Measurements from ENCODE around the gene ASCC1. TPM values are rescaled to one million over a fixed set of nuclear protein-coding genes. Genes with fewer than 3 reads are reported as not detected.

Gene ASCC1
- total RNA-seq, 1 donor, result 14.2 TPM

GRCh38 chr10:72077275-72077990, 138.6 kb downstream of the ASCC1 start:
- Histone ChIP-seq H3K27me3 (ENCODE audit: insufficient read depth, low read length) (no peaks in the 10 kb centered on the region), H3K4me3 (ENCODE audit: low read length) (no peak overlapping the region), H3K9me3 (ENCODE audit: low read depth, low read length) (no peaks in the 10 kb centered on the region), H3K4me1 (ENCODE audit: insufficient read depth, low read length) (peaks cover 78% of the 10 kb centered on the region)

GRCh38 chr10:72076756-72077155, 139.3 kb downstream of the ASCC1 start:
- no peaks in the 10 kb centered on the region for H3K9me3 ChIP-seq (ENCODE audit: low read depth, low read length)
- no peak overlapping the region for H3K4me3 ChIP-seq (ENCODE audit: low read length)

GRCh38 chr10:72075376-72076115, 140.5 kb downstream of the ASCC1 start:
- Histone ChIP-seq H3K4me1 (ENCODE audit: insufficient read depth, low read length) (peaks cover 59% of the 10 kb centered on the region), H3K4me3 (ENCODE audit: low read length) (no peak overlapping the region), H3K27me3 (ENCODE audit: insufficient read depth, low read length) (no peaks in the 10 kb centered on the region), H3K9me3 (ENCODE audit: low read depth, low read length) (no peaks in the 10 kb centered on the region)

More at GRCh38 chr10:72076756-72077155, 139.3 kb downstream of the ASCC1 start:
- Histone ChIP-seq H3K4me1 (ENCODE audit: insufficient read depth, low read length) (peaks cover 71% of the 10 kb centered on the region), H3K27me3 (ENCODE audit: insufficient read depth, low read length) (no peaks in the 10 kb centered on the region)

GRCh38 chr10:72074574-72075375, 141.3 kb downstream of the ASCC1 start:
- H3K4me1 ChIP-seq (ENCODE audit: insufficient read depth, low read length), result peaks cover 51% of the 10 kb centered on the region
- H3K27me3 ChIP-seq (ENCODE audit: insufficient read depth, low read length), result no peaks in the 10 kb centered on the region
- H3K9me3 ChIP-seq (ENCODE audit: low read depth, low read length), result no peaks in the 10 kb centered on the region
- H3K4me3 ChIP-seq (ENCODE audit: low read length), result no peak overlapping the region

- Histone ChIP-seq H3K4me1 (ENCODE audit: insufficient read depth, low read length) (peaks cover 43% of the 10 kb centered on the region), H3K4me3 (ENCODE audit: low read length) (no peak overlapping the region), H3K27me3 (ENCODE audit: insufficient read depth, low read length) (no peaks in the 10 kb centered on the region), H3K9me3 (ENCODE audit: low read depth, low read length) (no peaks in the 10 kb centered on the region)
These were observed 142.1 kb downstream of the ASCC1 start for GRCh38 chr10:72073708-72074573.

- Histone ChIP-seq H3K4me3 (ENCODE audit: low read length) (no peak overlapping the region), H3K4me1 (ENCODE audit: insufficient read depth, low read length) (peaks cover 35% of the 10 kb centered on the region), H3K9me3 (ENCODE audit: low read depth, low read length) (no peaks in the 10 kb centered on the region), H3K27me3 (ENCODE audit: insufficient read depth, low read length) (no peaks in the 10 kb centered on the region)
These were observed 143.4 kb downstream of the ASCC1 start for GRCh38 chr10:72072639-72073038.

- Histone ChIP-seq H3K9me3 (ENCODE audit: low read depth, low read length) (no peaks in the 10 kb centered on the region), H3K27me3 (ENCODE audit: insufficient read depth, low read length) (no peaks in the 10 kb centered on the region), H3K4me1 (ENCODE audit: insufficient read depth, low read length) (peaks cover 29% of the 10 kb centered on the region), H3K4me3 (ENCODE audit: low read length) (no peak overlapping the region)
These were observed 144.0 kb downstream of the ASCC1 start for GRCh38 chr10:72072046-72072445.

GRCh38 chr10:72069751-72070526, 146.1 kb downstream of the ASCC1 start:
- peaks cover 10% of the 10 kb centered on the region for H3K4me1 ChIP-seq (ENCODE audit: insufficient read depth, low read length)
- no peak overlapping the region for H3K4me3 ChIP-seq (ENCODE audit: low read length)
- H3K9me3 ChIP-seq (ENCODE audit: low read depth, low read length), result no peaks in the 10 kb centered on the region
- no peaks in the 10 kb centered on the region for H3K27me3 ChIP-seq (ENCODE audit: insufficient read depth, low read length)

GRCh38 chr10:72068901-72069446, 147.1 kb downstream of the ASCC1 start:
- H3K9me3 ChIP-seq (ENCODE audit: low read depth, low read length), result no peaks in the 10 kb centered on the region

GRCh38 chr10:72068126-72068765, 147.8 kb downstream of the ASCC1 start:
- H3K9me3 ChIP-seq (ENCODE audit: low read depth, low read length), result no peaks in the 10 kb centered on the region
- H3K4me3 ChIP-seq (ENCODE audit: low read length), result no peak overlapping the region
- H3K27me3 ChIP-seq (ENCODE audit: insufficient read depth, low read length), result no peaks in the 10 kb centered on the region
- no peaks in the 10 kb centered on the region for H3K4me1 ChIP-seq (ENCODE audit: insufficient read depth, low read length)

More at GRCh38 chr10:72068901-72069446, 147.1 kb downstream of the ASCC1 start:
- Histone ChIP-seq H3K4me1 (ENCODE audit: insufficient read depth, low read length) (peaks cover 4% of the 10 kb centered on the region), H3K4me3 (ENCODE audit: low read length) (no peak overlapping the region), H3K27me3 (ENCODE audit: insufficient read depth, low read length) (no peaks in the 10 kb centered on the region)

- H3K4me1 ChIP-seq (ENCODE audit: insufficient read depth, low read length), result no peaks in the 10 kb centered on the region
- H3K9me3 ChIP-seq (ENCODE audit: low read depth, low read length), result no peaks in the 10 kb centered on the region
- no peaks in the 10 kb centered on the region for H3K27me3 ChIP-seq (ENCODE audit: insufficient read depth, low read length)
- H3K4me3 ChIP-seq (ENCODE audit: low read length), result no peak overlapping the region
These were observed 148.5 kb downstream of the ASCC1 start for GRCh38 chr10:72067463-72068125.

- Histone ChIP-seq H3K27me3 (ENCODE audit: insufficient read depth, low read length) (no peaks in the 10 kb centered on the region), H3K9me3 (ENCODE audit: low read depth, low read length) (no peaks in the 10 kb centered on the region), H3K4me1 (ENCODE audit: insufficient read depth, low read length) (no peaks in the 10 kb centered on the region), H3K4me3 (ENCODE audit: low read length) (no peak overlapping the region)
These were observed 149.5 kb downstream of the ASCC1 start for GRCh38 chr10:72066318-72067284.
